Liver (tissue), 9 donors: ENCODE data around the gene DDX1. TPM values are rescaled to one million over a fixed set of nuclear protein-coding genes. Genes with fewer than 3 reads are reported as not detected.

ENCODE experiments used
- DNase-seq: peaks from one replicate; pipeline ENCODE4 v3.0.0-alpha.2; 2017; ENCODE audit warnings: low spot score
- H3K27ac ChIP-seq, 2 donors: one replicate each; pipeline ENCODE4 v1.7.0; 2013; ENCODE audit warnings: inconsistent platforms in 2 of 2, low read length in 2 of 2, control low read depth in 1 of 2, low read depth in 1 of 2, mild to moderate bottlenecking in 1 of 2
- H3K27me3 ChIP-seq, 4 donors: one replicate each; pipeline versions ENCODE4 v1.6.1 to v1.7.0; 2013; ENCODE audit warnings: low read length in 3 of 4, inconsistent platforms in 1 of 4, mild to moderate bottlenecking in 1 of 4, moderate library complexity in 1 of 4; ENCODE audit not compliant: control insufficient read depth in 4 of 4, insufficient read depth in 4 of 4
- H3K36me3 ChIP-seq, 4 donors: one replicate each; pipeline versions ENCODE4 v1.6.1 to v1.7.0; 2013; ENCODE audit warnings: low read length in 3 of 4, mild to moderate bottlenecking in 3 of 4, low read depth in 1 of 4, moderate library complexity in 1 of 4; ENCODE audit not compliant: control insufficient read depth in 4 of 4, insufficient read depth in 3 of 4
- H3K4me1 ChIP-seq, 4 donors: one replicate each; pipeline versions ENCODE4 v1.6.1 to v1.7.0; 2013; ENCODE audit warnings: low read length in 3 of 4, mild to moderate bottlenecking in 3 of 4, moderate library complexity in 1 of 4; ENCODE audit not compliant: control insufficient read depth in 4 of 4, insufficient read depth in 4 of 4
- H3K4me3 ChIP-seq, 3 donors: one replicate each; pipeline versions ENCODE4 v1.6.1 to v1.7.0; 2013; ENCODE audit warnings: low read length in 3 of 3, control low read depth in 1 of 3, low read depth in 1 of 3, mild to moderate bottlenecking in 1 of 3
- H3K9ac ChIP-seq, 2 donors: one replicate each; pipeline ENCODE4 v1.7.0; 2013; ENCODE audit warnings: low read length in 2 of 2, mild to moderate bottlenecking in 2 of 2, moderate library complexity in 2 of 2, control low read depth in 1 of 2, low read depth in 1 of 2
- H3K9me3 ChIP-seq, 4 donors: one replicate each; pipeline versions ENCODE4 v1.6.1 to v1.7.0; 2013; ENCODE audit warnings: low read length in 3 of 4; ENCODE audit not compliant: control insufficient read depth in 4 of 4
- ATF3 ChIP-seq: IDR thresholded peaks from 2 replicates; pipeline ENCODE4 v1.6.1; 2016; ENCODE audit warnings: antibody characterized with exemption
- CTCF ChIP-seq: fragments of 150-350 bp; IDR thresholded peaks from 2 replicates; pipeline ENCODE4 v1.5.1; 2017; ENCODE audit warnings: improper control_type of control experiment, low read depth, low read length; ENCODE audit not compliant: missing input control
- EGR1 ChIP-seq, 2 donors: IDR thresholded peaks; 2 replicates each; pipeline ENCODE4 v1.6.1; 2016 to 2018; ENCODE audit warnings: antibody characterized with exemption in 2 of 2, low read depth in 2 of 2
- FOXA1 ChIP-seq: IDR thresholded peaks from 2 replicates; pipeline ENCODE4 v1.6.1; 2016; ENCODE audit warnings: antibody characterized with exemption
- FOXA2 ChIP-seq: IDR thresholded peaks from 2 replicates; pipeline ENCODE4 v1.6.1; 2016; ENCODE audit warnings: antibody characterized with exemption
- GABPA ChIP-seq, 2 donors: IDR thresholded peaks in 1 of 2; conservative IDR thresholded peaks in 1 of 2; 2 replicates each; pipeline ENCODE4 v1.6.1; 2016; ENCODE audit warnings: antibody characterized with exemption in 2 of 2, mild to moderate bottlenecking in 1 of 2, moderate library complexity in 1 of 2
- HNF4A ChIP-seq, 2 donors: conservative IDR thresholded peaks; 2 replicates each; pipeline ENCODE4 v1.6.1; 2016; ENCODE audit warnings: antibody characterized with exemption in 2 of 2, mild to moderate bottlenecking in 2 of 2
- HNF4G ChIP-seq: IDR thresholded peaks from 2 replicates; pipeline ENCODE4 v1.6.1; 2016; ENCODE audit warnings: antibody characterized with exemption
- JUND ChIP-seq, 2 donors: IDR thresholded peaks; 2 replicates each; pipeline ENCODE4 v1.6.1; 2016; ENCODE audit warnings: antibody characterized with exemption in 2 of 2
- NR2F2 ChIP-seq: IDR thresholded peaks from 2 replicates; pipeline ENCODE4 v1.6.1; 2016; ENCODE audit warnings: antibody characterized with exemption
- RAD21 ChIP-seq, 2 donors: IDR thresholded peaks; 2 replicates each; pipeline ENCODE4 v1.6.1; 2016; ENCODE audit warnings: antibody characterized with exemption in 2 of 2, mild to moderate bottlenecking in 2 of 2
- RXRA ChIP-seq, 2 donors: IDR thresholded peaks; 2 replicates each; pipeline ENCODE4 v1.6.1; 2017 to 2018; ENCODE audit warnings: antibody characterized with exemption in 2 of 2, mild to moderate bottlenecking in 1 of 2
- SP1 ChIP-seq: IDR thresholded peaks from 2 replicates; pipeline ENCODE4 v1.6.1; 2018; ENCODE audit warnings: antibody characterized with exemption, mild to moderate bottlenecking
- TAF1 ChIP-seq: conservative IDR thresholded peaks from 2 replicates; pipeline ENCODE4 v1.6.1; 2016; ENCODE audit warnings: antibody characterized with exemption, mild to moderate bottlenecking
- YY1 ChIP-seq: IDR thresholded peaks from 2 replicates; pipeline ENCODE4 v1.6.1; 2016; ENCODE audit warnings: antibody characterized with exemption, mild to moderate bottlenecking
- WGBS: extraction: QIAGEN DNeasy Blood & Tissue Kit; methylation state at CpG from one replicate; pipeline ENCODE4 v1.1.7; 2013; 5-methylcytosine and 5-hydroxymethylcytosine counted together
- polyA plus RNA-seq, 2 donors: library from polyadenylated mRNA; stranded (reverse) in 1 of 2; unstranded in 1 of 2; fragments of 200-250 nt in 1 of 2; fragments of >200 nt in 1 of 2; fragmentation: Nextera tagmentation in 1 of 2; extraction: Ambion mirVana in 1 of 2; gene quantifications; one replicate each; pipeline versions ENCODE4 v1.2.1 to v1.2.3, GENCODE V29; 2013 to 2015
- total RNA-seq, 2 donors: library from RNA; depleted of rRNA; stranded (reverse); fragments of >200 nt; gene quantifications; one replicate each; pipeline ENCODE4 v1.2.3, GENCODE V29; 2014
- TF ChIP-seq, protein P1 (sequence below): IDR thresholded peaks from 2 replicates; pipeline ENCODE4 v1.6.1; 2016; ENCODE audit warnings: antibody characterized with exemption
- TF ChIP-seq, protein P2 (sequence below): IDR thresholded peaks from 2 replicates; pipeline ENCODE4 v1.6.1; 2016; ENCODE audit warnings: antibody characterized with exemption
- TF ChIP-seq, protein P3 (sequence below): IDR thresholded peaks from 2 replicates; pipeline ENCODE4 v1.6.1; 2016; ENCODE audit warnings: antibody characterized with exemption, mild to moderate bottlenecking
- donor health status: healthy.
- donor health status: healthy.
- donor health status: healthy.
- donor health status: healthy.
- donor health status: healthy.

The DDX1 gene
- total and polyA plus RNA-seq, 4 donors, result 31.7 to 43.9 (median 38.8) TPM

GRCh38 chr2:15636972-15637785, 45.5 kb downstream of the DDX1 start:
- H3K9me3 ChIP-seq, result no peaks in the 10 kb centered on the region
- H3K9ac ChIP-seq, result no peak overlapping the region
- DNase-seq, result peak; percentile 69
- peaks cover 2 to 18% (median 16%) of the 10 kb centered on the region in 4 donors for H3K36me3 ChIP-seq
- peaks cover 0 to 3% (median 2%) of the 10 kb centered on the region in 4 donors for H3K4me1 ChIP-seq
- no peak overlapping the region for H3K4me3 ChIP-seq
- WGBS, result 18% methylated on average over 6 of the region's 6 CpGs
- TF ChIP-seq NR2F2 (no peak), RXRA (IDR thresholded peaks at IDR 0.05) (peak; percentile 63 to 76), FOXA2 (no peak), SP1 (no peak), RAD21 (IDR thresholded peaks at IDR 0.05) (peak; percentile 98 to 100), ATF3 (no peak), CTCF (peak; percentile 91), JUND (IDR thresholded peaks at IDR 0.05) (no peak), HNF4G (no peak), TAF1 (no peak)
- TF ChIP-seq, protein P1, sequence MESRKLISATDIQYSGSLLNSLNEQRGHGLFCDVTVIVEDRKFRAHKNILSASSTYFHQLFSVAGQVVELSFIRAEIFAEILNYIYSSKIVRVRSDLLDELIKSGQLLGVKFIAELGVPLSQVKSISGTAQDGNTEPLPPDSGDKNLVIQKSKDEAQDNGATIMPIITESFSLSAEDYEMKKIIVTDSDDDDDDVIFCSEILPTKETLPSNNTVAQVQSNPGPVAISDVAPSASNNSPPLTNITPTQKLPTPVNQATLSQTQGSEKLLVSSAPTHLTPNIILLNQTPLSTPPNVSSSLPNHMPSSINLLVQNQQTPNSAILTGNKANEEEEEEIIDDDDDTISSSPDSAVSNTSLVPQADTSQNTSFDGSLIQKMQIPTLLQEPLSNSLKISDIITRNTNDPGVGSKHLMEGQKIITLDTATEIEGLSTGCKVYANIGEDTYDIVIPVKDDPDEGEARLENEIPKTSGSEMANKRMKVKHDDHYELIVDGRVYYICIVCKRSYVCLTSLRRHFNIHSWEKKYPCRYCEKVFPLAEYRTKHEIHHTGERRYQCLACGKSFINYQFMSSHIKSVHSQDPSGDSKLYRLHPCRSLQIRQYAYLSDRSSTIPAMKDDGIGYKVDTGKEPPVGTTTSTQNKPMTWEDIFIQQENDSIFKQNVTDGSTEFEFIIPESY, result no peak
- TF ChIP-seq, protein P2, sequence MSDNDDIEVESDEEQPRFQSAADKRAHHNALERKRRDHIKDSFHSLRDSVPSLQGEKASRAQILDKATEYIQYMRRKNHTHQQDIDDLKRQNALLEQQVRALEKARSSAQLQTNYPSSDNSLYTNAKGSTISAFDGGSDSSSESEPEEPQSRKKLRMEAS, result no peak
- TF ChIP-seq, protein P3, sequence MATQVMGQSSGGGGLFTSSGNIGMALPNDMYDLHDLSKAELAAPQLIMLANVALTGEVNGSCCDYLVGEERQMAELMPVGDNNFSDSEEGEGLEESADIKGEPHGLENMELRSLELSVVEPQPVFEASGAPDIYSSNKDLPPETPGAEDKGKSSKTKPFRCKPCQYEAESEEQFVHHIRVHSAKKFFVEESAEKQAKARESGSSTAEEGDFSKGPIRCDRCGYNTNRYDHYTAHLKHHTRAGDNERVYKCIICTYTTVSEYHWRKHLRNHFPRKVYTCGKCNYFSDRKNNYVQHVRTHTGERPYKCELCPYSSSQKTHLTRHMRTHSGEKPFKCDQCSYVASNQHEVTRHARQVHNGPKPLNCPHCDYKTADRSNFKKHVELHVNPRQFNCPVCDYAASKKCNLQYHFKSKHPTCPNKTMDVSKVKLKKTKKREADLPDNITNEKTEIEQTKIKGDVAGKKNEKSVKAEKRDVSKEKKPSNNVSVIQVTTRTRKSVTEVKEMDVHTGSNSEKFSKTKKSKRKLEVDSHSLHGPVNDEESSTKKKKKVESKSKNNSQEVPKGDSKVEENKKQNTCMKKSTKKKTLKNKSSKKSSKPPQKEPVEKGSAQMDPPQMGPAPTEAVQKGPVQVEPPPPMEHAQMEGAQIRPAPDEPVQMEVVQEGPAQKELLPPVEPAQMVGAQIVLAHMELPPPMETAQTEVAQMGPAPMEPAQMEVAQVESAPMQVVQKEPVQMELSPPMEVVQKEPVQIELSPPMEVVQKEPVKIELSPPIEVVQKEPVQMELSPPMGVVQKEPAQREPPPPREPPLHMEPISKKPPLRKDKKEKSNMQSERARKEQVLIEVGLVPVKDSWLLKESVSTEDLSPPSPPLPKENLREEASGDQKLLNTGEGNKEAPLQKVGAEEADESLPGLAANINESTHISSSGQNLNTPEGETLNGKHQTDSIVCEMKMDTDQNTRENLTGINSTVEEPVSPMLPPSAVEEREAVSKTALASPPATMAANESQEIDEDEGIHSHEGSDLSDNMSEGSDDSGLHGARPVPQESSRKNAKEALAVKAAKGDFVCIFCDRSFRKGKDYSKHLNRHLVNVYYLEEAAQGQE, result no peak
- no peak overlapping the region for H3K27ac ChIP-seq
- no peaks in the 10 kb centered on the region for H3K27me3 ChIP-seq

DNA sequence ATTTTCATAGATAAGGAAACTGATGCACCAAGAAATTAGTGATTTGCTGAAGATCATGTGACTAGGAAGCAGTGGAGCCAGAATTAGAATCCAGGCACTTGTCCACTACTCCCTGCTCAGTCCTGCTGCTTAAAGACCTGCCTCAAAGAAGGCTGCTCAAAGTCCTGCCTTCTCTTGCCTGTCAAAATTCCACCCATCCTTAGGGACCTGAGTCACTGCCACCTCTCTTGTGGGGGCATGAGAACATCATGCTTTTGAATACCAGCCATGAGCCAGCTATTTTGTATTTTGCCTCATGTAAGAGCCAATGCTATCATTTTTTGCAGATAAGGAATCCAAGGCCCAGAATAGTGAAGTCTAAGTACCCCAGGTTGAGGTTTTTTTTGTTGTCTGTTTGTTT, 47.1 kb downstream of the DDX1 start:
- Histone ChIP-seq H3K36me3 (peaks cover 2 to 6% (median 3%) of the 10 kb centered on the region in 4 donors), H3K9ac (no peak overlapping the region), H3K9me3 (no peaks in the 10 kb centered on the region), H3K4me3 (no peak overlapping the region), H3K27ac (no peak overlapping the region), H3K27me3 (no peaks in the 10 kb centered on the region), H3K4me1 (peaks cover 0 to 3% (median 2%) of the 10 kb centered on the region in 4 donors)
- DNase-seq, result no peak
- TF ChIP-seq FOXA1 (no peak), NR2F2 (no peak), YY1 (no peak), EGR1 (IDR thresholded peaks at IDR 0.05; ENCODE audit: low read depth in 2 of 2) (no peak), RAD21 (IDR thresholded peaks at IDR 0.05) (no peak), GABPA (IDR thresholded peaks at IDR 0.05 in 1 of 2, conservative IDR thresholded peaks at IDR 0.05 in 1 of 2) (no peak), HNF4A (conservative IDR thresholded peaks at IDR 0.05) (no peak), HNF4G (no peak), ATF3 (no peak), JUND (IDR thresholded peaks at IDR 0.05) (no peak), TAF1 (no peak), FOXA2 (no peak), CTCF (no peak), SP1 (no peak)
- TF ChIP-seq, protein P2, result no peak
